Posterior vena cava (tissue), 2 donors: ENCODE data around the gene ATP7A. TPM values are rescaled to one million over a fixed set of nuclear protein-coding genes. Genes with fewer than 3 reads are reported as not detected.

Experiments used
- DNase-seq: peaks from one replicate; pipeline ENCODE4 v3.0.0-alpha.2; 2020; ENCODE audit warnings: low spot score
- intact Hi-C, 2 donors: fragments of 100-400 bp; cut with DNase I; formaldehyde crosslinking; loops; one replicate each; pipeline versions ENCODE4 v1.14.1 to v1.14.2; 2022 to 2023
- total RNA-seq, 2 donors: library from RNA; stranded (reverse); fragmentation: NEBNext Ultra II Directional; extraction: Animal tissue kit (Norgen Biotek cat#: 25700); gene quantifications; one replicate each; pipeline ENCODE4 v1.2.1, GENCODE V29; 2021
- donor health status: DM: yes; HTN: yes; CAD: no.
- donor health status: DM: yes; HTN: yes; CAD: no.

The ATP7A gene
- total RNA-seq, 2 donors from 2014 or later = 10.8 to 11.9 TPM

DNA sequence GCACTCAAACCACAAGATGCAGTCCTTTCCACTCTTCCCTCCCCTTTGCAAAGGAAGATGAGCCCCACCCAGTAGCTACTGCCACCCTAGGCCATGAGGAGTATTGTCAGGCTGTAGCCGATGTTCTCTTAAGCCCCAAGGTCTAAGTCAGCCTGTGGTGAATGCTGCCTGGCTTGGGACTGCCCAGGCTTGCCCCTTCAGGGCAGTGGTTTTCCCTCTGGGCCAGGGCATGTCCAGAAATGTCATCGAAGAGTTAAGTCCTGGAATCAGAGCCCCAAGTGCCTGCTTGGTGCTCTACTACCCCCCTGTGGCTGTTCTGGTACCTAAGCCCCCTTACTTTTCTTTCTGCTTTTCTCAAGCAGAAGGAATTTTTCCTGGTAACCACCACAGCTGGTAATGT lies 181.8 kb downstream of the ATP7A start:
- intact Hi-C loops = no loop called here
- DNase-seq = no peak

GRCh38 chrX:78098108-78098507 lies 187.6 kb downstream of the ATP7A start:
- DNase-seq = no peak
- intact Hi-C loops = no loop called here

Other genes with a start within 250 kb of the ATP7A start
- 10 to 100 TPM; 89.2 to 94.2 TPM for gene ATRX, start 124.5 kb upstream of the ATP7A start, total RNA-seq
- 10 to 100 TPM; 46.3 to 58.1 TPM for gene MAGT1, start 15.3 kb upstream of the ATP7A start, total RNA-seq
- 100 to 1,000 TPM; 276 to 335 TPM for gene COX7B, start 11.2 kb upstream of the ATP7A start, total RNA-seq
- gene PGAM4, start 58.9 kb downstream of the ATP7A start, total RNA-seq = not detected
- 100 to 1,000 TPM; 222 to 323 TPM for gene PGK1, start 193.6 kb downstream of the ATP7A start, total RNA-seq
- 10 to 100 TPM; 28.3 to 30.4 TPM for gene TAF9B, start 229.0 kb downstream of the ATP7A start, total RNA-seq